Neural progenitor cell (in vitro differentiated cells): Measurements from ENCODE around the gene MRPL24. TPM values are rescaled to one million over a fixed set of nuclear protein-coding genes. Genes with fewer than 3 reads are reported as not detected.

Source experiments
- DNase-seq: peaks from one replicate; pipeline ENCODE4 v3.0.0-alpha.2; 2016; ENCODE audit warnings: low spot score
- H2AFZ ChIP-seq: fragments of 200-600 bp; sonication (generic); replicated peaks from 2 replicates; pipeline ENCODE4 v1.6.1; 2016; ENCODE audit warnings: antibody characterized with exemption
- H3F3A ChIP-seq: fragments of 200-600 bp; sonication (generic); 2 replicates; pipeline ENCODE4 v1.6.1; 2016; ENCODE audit warnings: antibody characterized with exemption, low read depth
- H3K27ac ChIP-seq: fragments of 200-600 bp; sonication (generic); 2 replicates; pipeline ENCODE4 v1.5.1; 2016; ENCODE audit warnings: mild to moderate bottlenecking
- H3K27me3 ChIP-seq: fragments of 200-600 bp; sonication (generic); 2 replicates; pipeline ENCODE4 v1.6.1; 2016; ENCODE audit warnings: mild to moderate bottlenecking, moderate library complexity
- H3K36me3 ChIP-seq: fragments of 200-600 bp; sonication (generic); 2 replicates; pipeline ENCODE4 v1.5.1; 2016
- H3K4me1 ChIP-seq: fragments of 200-600 bp; sonication (generic); 2 replicates; pipeline ENCODE4 v1.6.1; 2016; ENCODE audit warnings: mixed run types
- H3K4me2 ChIP-seq: fragments of 200-600 bp; sonication (generic); 2 replicates; pipeline ENCODE4 v1.6.1; 2016
- H3K4me3 ChIP-seq: fragments of 200-600 bp; sonication (generic); 2 replicates; pipeline ENCODE4 v1.5.1; 2016
- H3K79me2 ChIP-seq: fragments of 200-600 bp; sonication (generic); 2 replicates; pipeline ENCODE4 v1.6.1; 2016; ENCODE audit warnings: low read depth
- H3K9ac ChIP-seq: fragments of 200-600 bp; sonication (generic); 2 replicates; pipeline ENCODE4 v1.6.1; 2016
- H3K9me3 ChIP-seq: fragments of 200-600 bp; sonication (generic); 2 replicates; pipeline ENCODE4 v1.5.1; 2016; ENCODE audit warnings: low read depth
- H4K20me1 ChIP-seq: fragments of 200-600 bp; sonication (generic); 2 replicates; pipeline ENCODE4 v1.6.1; 2016; ENCODE audit warnings: low read depth
- H3K27ac Mint-ChIP-seq: 3 replicates; pipeline ENCODE4 v1.8.0; 2021; ENCODE audit warnings: mixed read lengths
- H3K27me3 Mint-ChIP-seq: 2 replicates; pipeline ENCODE4 v1.8.0; 2022; ENCODE audit warnings: low read depth, mild to moderate bottlenecking, inconsistent platforms, moderate library complexity, mixed read lengths; ENCODE audit not compliant: insufficient read depth
- H3K36me3 Mint-ChIP-seq: 3 replicates; pipeline ENCODE4 v1.8.0; 2021; ENCODE audit warnings: mixed read lengths
- H3K4me1 Mint-ChIP-seq: 3 replicates; pipeline ENCODE4 v1.8.0; 2021; ENCODE audit warnings: mixed read lengths
- H3K4me3 Mint-ChIP-seq: 3 replicates; pipeline ENCODE4 v1.8.0; 2021; ENCODE audit warnings: mild to moderate bottlenecking, moderate library complexity, mixed read lengths
- H3K9me3 Mint-ChIP-seq: 3 replicates; pipeline ENCODE4 v1.8.0; 2020; ENCODE audit warnings: mixed read lengths
- EZH2 ChIP-seq: fragments of 200-600 bp; sonication (generic); IDR thresholded peaks from 2 replicates; pipeline ENCODE4 v1.6.1; 2017; ENCODE audit warnings: antibody characterized with exemption, mild to moderate bottlenecking, moderate library complexity
- EZH2phosphoT487 ChIP-seq: fragments of 200-600 bp; sonication (generic); IDR thresholded peaks from 2 replicates; pipeline ENCODE4 v1.6.1; 2017; ENCODE audit warnings: antibody characterized with exemption
- total RNA-seq: library from RNA; depleted of rRNA; stranded (reverse); fragments of >200 nt; gene quantifications from 2 replicates; pipeline ENCODE4 v1.2.3, GENCODE V29; 2015; ENCODE audit warnings: low replicate concordance
- TF ChIP-seq, protein P1 (sequence below): fragments of 200-600 bp; sonication (generic); IDR thresholded peaks from 2 replicates; pipeline ENCODE4 v1.5.1; 2017; ENCODE audit warnings: antibody characterized with exemption, mild to moderate bottlenecking

Gene MRPL24
- total RNA-seq, 1 donor from 2014 or later = 21.4 TPM

DNA sequence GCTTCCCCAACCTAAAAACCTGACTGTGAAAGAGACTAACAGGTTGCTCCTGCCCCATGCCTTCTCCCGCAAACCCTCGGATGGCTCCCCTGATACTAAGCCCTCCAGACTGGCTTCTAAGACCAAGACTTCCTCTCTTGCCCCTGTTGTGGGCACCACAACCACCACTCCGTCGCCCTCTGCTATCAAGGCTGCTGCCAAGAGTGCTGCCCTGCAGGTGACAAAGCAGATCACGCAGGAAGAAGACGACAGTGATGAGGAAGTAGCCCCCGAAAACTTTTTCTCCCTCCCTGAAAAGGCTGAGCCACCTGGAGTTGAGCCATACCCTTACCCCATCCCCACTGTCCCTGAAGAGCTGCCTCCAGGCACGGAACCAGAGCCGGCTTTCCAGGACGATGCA, 45.8 kb upstream of the MRPL24 start:
- H4K20me1 ChIP-seq = peaks cover 38% of the 10 kb centered on the region
- H3K9me3 ChIP-seq = no peaks in the 10 kb centered on the region
- DNase-seq = no peak
- TF ChIP-seq, protein P1, sequence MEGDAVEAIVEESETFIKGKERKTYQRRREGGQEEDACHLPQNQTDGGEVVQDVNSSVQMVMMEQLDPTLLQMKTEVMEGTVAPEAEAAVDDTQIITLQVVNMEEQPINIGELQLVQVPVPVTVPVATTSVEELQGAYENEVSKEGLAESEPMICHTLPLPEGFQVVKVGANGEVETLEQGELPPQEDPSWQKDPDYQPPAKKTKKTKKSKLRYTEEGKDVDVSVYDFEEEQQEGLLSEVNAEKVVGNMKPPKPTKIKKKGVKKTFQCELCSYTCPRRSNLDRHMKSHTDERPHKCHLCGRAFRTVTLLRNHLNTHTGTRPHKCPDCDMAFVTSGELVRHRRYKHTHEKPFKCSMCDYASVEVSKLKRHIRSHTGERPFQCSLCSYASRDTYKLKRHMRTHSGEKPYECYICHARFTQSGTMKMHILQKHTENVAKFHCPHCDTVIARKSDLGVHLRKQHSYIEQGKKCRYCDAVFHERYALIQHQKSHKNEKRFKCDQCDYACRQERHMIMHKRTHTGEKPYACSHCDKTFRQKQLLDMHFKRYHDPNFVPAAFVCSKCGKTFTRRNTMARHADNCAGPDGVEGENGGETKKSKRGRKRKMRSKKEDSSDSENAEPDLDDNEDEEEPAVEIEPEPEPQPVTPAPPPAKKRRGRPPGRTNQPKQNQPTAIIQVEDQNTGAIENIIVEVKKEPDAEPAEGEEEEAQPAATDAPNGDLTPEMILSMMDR = no peak
- no peak for TF ChIP-seq EZH2
- no peak for TF ChIP-seq EZH2phosphoT487
- no peaks in the 10 kb centered on the region for H3K4me1 ChIP-seq
- H3K36me3 Mint-ChIP-seq = peaks cover 44% of the 10 kb centered on the region
- no peaks in the 10 kb centered on the region for H3F3A ChIP-seq
- no peaks in the 10 kb centered on the region for H3K9me3 Mint-ChIP-seq
- peaks cover 33% of the 10 kb centered on the region for H3K79me2 ChIP-seq
- H3K4me3 ChIP-seq = no peak overlapping the region
- H3K4me1 Mint-ChIP-seq = no peaks in the 10 kb centered on the region
- no peaks in the 10 kb centered on the region for H3K27me3 Mint-ChIP-seq
- H3K9ac ChIP-seq = no peak overlapping the region
- no peak overlapping the region for H3K27ac Mint-ChIP-seq
- H3K4me2 ChIP-seq = no peak overlapping the region
- H3K4me3 Mint-ChIP-seq = no peak overlapping the region
- no peaks in the 10 kb centered on the region for H3K27me3 ChIP-seq
- H2AFZ ChIP-seq = no peak overlapping the region
- H3K36me3 ChIP-seq = no peaks in the 10 kb centered on the region
- H3K27ac ChIP-seq = no peak overlapping the region

DNA sequence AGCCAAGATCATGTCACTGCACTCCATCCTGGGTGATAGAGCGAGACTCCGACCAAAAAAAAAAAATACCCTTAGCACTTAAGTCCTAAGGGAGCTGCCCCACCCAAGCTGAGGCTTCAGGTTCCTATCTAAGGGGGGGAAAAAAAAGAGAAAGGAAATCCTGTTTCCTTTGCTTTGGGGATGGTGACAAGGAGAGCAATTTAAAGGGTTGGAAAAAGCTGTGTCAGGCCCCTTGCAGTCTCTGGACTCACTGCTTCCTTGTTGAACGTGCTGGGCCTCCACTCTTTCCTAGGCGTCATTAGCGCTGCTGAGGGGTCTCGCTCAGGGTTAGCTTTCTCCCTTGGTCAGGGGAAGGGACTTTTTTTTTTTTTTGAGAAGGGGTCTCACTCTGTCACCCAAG, 44.6 kb upstream of the MRPL24 start:
- Histone ChIP-seq H3F3A (no peaks in the 10 kb centered on the region), H3K27me3 (no peaks in the 10 kb centered on the region), H3K9ac (no peak overlapping the region), H3K36me3 (no peaks in the 10 kb centered on the region), H3K4me2 (no peak overlapping the region), H3K79me2 (peaks cover 45% of the 10 kb centered on the region), H2AFZ (no peak overlapping the region), H3K4me3 (no peak overlapping the region), H3K9me3 (no peaks in the 10 kb centered on the region), H4K20me1 (peaks cover 39% of the 10 kb centered on the region), H3K4me1 (no peaks in the 10 kb centered on the region), H3K27ac (no peak overlapping the region)
- H3K4me1 Mint-ChIP-seq = no peaks in the 10 kb centered on the region
- no peak overlapping the region for H3K4me3 Mint-ChIP-seq
- H3K9me3 Mint-ChIP-seq = no peaks in the 10 kb centered on the region
- TF ChIP-seq, protein P1 = no peak
- TF ChIP-seq EZH2 (no peak), EZH2phosphoT487 (no peak)
- no peaks in the 10 kb centered on the region for H3K27me3 Mint-ChIP-seq
- no peak overlapping the region for H3K27ac Mint-ChIP-seq
- peaks cover 40% of the 10 kb centered on the region for H3K36me3 Mint-ChIP-seq
- DNase-seq = no peak

DNA sequence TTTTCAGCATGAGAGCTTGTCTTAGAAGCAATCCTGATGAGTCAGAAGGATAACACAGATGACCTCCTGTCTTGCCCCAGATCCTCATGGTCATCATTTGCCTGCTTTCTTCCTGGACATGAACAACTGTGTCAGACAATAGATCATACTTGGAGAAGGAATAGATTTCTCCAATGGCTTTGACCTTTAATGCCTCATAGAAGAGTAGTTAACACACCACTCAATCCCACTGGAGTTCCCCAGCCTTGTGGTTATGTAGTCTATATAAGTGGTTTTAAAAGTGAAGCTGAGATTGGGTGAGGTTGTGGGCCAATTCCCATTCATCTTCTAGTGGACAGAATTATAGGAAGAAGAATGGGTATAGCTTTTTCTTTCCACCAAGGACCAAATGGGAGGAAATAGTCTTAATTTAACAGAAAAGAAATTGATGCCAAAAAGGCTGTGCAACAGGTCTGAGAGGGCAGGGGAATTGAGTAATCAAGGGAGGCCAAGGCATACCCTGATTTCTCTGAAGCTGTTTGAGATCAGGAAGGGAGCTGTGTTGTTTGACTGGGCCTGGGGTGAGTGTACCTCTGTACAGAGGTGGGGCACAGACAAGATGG, 40.8 kb upstream of the MRPL24 start:
- Histone ChIP-seq H3F3A (no peaks in the 10 kb centered on the region), H3K9me3 (no peaks in the 10 kb centered on the region), H4K20me1 (peaks cover 50% of the 10 kb centered on the region), H3K36me3 (no peaks in the 10 kb centered on the region), H3K9ac (no peak overlapping the region), H3K27me3 (no peaks in the 10 kb centered on the region), H2AFZ (no peak overlapping the region), H3K4me2 (no peak overlapping the region), H3K79me2 (peaks cover 77% of the 10 kb centered on the region), H3K27ac (no peak overlapping the region), H3K4me3 (no peak overlapping the region), H3K4me1 (no peaks in the 10 kb centered on the region)
- H3K27me3 Mint-ChIP-seq = no peaks in the 10 kb centered on the region
- H3K27ac Mint-ChIP-seq = no peak overlapping the region
- no peak overlapping the region for H3K4me3 Mint-ChIP-seq
- H3K36me3 Mint-ChIP-seq = peaks cover 28% of the 10 kb centered on the region
- TF ChIP-seq, protein P1 = no peak
- TF ChIP-seq EZH2phosphoT487 (no peak), EZH2 (no peak)
- no peaks in the 10 kb centered on the region for H3K4me1 Mint-ChIP-seq
- no peak for DNase-seq
- no peaks in the 10 kb centered on the region for H3K9me3 Mint-ChIP-seq
